GM18508 (cell line): ENCODE data around the gene NSD1.

Experiments used
- ATAC-seq: cut with Tn5 transposase; IDR thresholded peaks from one replicate; pipeline ENCODE4 v1.9.1; 2021; ENCODE audit warnings: moderate number of reproducible peaks; ENCODE audit not compliant: insufficient read depth, unreplicated experiment

The NSD1 gene

DNA sequence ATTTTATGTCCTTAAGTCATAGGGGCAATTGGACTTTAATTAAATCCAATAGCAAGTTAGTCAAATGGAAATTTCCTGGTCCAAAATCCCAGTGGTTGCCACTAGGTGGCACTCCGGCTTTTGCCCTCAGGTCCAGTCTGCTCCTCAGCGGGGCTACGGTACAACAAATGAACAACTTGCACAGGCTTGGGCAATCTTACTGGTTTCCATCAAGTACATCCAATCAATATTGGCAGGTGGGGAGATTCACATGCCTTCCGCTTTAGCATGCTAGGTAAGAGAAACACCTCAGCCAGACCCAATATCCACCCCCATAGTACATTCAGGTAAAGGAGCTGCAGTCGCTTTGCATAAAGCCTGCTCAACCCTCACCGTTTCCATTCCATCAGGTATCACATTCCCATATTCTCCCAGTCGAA is 184.4 kb downstream of the NSD1 start:
- ATAC-seq, result no peak

DNA sequence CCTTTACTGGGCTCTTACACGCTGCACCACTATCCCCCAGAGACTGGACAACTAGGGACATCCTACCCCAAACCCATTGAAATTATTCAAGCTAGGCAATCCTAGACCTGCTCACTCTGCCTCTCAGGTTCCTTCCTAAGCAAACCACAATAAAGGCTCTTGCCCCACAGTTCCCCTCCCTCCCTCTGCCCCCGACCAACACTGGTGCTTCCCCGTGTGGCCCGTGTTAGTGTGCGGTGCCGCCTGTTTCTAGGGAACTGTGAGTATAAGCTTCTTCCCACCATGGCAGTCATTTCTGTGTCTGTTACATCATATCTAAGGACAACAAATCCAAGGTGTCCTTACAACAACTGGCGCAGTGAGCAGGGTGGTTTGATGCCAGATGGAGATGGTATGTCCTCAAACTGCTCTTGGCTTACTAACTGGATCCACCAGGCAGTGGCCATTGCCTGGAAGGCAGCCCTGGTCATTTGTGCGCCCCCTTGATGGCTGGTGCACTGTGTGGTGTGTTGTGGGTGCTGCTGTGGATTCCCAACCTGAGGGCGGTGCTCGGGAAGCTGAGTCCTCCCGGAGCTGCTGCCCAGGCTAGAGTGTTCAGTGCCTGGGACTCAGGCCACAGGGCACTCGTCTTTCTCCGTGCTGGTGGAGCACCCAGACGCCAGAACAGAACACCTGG is 186.5 kb downstream of the NSD1 start:
- no peak for ATAC-seq

DNA sequence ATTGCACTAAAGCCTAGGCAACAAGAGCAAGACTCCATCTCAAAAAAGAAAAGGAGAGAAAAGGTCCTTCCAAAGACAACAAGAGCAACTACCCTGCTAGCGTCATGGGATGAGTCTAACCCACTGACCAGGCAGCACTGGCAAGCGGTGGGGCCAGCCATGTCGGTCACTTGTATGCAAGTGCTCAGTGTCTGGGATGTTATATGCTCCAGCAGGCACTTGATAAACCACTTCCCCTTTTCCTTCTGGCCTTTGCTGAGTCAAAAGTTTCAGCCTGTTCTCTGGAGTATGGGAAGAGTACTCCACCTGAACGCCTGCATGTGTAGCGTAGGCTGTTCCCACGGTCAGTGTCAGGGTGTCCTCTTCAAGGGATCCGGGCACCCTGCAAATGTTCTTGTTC is 187.3 kb downstream of the NSD1 start:
- ATAC-seq, result no peak

DNA sequence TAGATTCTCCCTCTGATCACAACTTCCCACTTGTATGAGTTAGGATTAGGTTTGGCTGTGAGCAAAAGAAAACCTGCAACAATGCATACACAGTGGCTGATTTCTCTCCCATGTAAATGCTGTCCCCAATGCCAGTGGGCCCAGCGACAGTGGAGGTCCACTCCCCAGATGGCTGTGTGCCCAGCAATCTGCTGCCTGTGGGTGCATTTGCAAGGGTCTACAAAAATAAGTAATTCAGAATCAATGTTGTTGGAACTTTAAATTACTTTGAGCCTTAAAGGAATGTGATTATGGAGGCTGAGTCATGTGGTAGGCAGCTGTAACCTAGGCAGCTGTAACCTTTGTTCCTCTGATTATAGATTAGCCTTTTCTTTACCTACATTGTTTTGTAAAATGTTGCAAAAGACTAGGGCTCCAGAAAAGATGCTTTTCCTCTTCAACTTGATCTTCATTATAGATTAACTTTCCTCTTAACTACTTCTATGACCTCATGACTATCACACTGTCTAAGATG is 192.4 kb downstream of the NSD1 start:
- ATAC-seq, result no peak

DNA sequence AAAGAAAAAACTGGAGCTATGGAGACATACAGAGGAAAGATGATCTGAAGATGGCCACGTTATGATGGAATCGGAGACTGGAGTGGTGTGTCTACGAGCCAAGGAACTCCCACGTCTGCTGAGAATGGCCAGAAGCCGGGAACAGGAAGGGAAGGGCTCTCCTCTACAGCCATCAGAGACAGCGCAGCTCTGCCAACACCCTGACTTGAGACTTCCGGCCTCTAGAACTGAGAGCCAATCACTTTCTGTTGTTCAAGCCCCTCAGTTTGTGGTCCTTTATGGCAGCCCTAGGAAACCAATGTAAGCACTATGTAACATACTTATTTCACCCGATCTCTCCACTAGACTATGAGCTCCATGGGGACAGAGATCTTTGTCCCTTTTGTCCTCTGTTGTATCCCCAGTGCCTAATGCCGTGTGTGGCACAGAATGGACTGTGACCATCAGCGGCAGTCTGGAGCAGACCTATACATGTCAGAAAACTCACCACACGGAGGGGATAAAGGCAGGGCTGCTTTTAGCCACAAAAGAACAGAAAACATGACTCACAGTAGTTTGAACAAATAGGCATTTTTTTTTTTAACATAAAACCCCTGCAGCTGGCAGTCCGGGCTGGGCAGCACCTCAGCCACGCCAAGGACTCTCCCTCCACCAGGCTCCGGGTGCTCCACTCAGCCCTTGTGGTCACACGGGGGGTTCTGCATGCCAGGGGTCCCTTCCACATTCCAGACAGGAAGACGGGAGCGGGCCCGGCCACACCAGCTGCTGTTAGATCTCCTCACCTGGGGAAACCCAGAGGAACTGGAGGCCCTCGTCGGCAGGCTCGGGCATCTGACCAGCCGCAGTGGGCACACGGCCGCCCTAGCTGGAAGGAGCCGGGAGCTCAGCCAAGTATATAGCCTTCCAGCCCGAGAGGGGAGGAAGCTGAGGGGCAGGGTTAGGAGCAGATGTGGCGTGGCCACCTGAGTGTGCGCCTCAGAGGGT is 194.3 kb downstream of the NSD1 start:
- ATAC-seq, result no peak

DNA sequence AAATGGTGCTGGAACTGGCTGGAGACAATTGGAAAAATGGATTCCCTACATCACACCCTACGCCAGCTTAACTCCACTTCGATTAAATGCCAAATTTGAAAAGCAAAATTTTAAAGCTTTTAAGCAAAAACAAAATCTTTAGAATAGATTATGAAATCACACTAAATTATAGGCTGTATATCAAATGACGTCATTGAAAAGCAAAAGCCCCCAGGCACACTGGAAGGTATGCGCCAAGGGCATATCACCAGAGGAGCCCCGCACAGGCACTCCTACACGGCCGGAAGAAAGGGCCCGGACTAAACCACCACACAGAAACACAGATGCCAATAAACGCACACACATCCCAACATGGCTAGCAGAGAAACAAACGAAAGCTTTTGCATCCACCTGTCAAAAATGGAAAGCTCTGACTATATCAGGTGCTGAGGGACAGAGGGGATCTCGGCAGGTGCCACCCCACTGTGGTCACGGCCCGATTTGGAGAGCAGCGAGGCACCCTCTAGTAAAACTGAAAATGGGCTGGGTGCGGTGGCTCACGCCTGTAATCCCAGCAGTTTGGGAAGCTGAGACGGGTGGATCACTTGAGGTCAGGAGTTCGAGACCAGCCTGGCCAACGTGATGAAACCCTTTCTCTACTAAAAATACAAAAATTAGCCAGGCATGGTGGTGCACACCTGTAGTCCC is 195.1 kb downstream of the NSD1 start:
- ATAC-seq, result no peak

DNA sequence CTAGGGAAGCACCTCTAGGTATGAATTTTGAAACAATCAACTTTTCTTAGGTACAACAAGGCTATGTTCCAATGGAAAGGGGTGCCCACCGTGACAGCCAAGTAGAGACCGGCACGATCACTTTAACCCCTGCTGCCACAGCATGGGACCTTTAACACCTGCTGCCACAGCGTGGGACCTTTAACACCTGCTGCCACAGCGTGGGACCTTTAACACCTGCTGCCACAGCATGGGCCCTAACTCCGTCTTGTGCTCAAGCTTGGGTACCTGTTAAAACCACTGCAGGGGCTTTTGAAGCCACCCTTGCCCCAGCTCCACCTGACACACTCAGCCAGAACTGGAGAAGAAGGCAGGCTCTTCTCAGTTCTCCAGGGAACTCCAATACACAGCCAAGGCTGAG is 196.3 kb downstream of the NSD1 start:
- ATAC-seq, result no peak

DNA sequence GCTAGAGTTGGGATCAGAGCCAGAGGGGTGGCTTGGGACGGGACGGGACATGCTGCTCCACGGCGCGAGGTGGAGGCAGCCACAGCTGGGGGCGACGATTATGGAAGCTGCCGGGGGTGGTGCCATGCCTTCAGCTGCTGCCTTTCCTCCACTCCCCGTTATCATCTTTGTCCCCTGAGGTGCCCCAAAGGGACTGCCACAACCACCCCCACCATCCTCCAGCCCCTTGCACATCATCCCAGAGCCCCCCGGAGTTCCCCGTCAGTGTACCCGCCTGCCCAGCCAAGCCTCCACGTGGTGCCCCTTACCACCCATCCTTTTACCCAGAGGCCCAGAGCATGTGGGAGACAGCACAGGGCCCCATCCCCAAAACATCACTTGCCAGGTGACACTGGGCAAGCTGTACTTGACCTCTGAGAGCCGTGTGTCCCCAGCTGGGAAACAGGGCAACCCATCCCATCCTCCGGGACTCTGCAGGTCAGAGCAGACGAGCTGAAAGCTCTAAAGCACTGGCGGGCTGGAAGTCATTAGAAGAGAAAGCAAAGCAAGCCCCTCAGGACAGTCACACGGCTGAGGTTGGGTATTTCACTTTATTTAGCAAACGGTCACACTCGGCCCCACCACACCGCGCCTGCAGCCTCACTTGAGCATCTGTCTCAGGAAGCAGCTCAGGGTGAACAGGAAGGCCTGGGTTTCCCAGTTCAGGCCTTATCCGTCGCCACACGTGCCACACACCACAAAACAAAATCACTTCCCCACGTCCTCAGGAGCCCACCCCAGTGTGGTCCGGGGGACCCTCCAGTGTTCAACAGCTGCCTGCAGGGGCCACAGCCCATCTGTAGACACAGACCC is 197.6 kb downstream of the NSD1 start:
- ATAC-seq, result no peak

DNA sequence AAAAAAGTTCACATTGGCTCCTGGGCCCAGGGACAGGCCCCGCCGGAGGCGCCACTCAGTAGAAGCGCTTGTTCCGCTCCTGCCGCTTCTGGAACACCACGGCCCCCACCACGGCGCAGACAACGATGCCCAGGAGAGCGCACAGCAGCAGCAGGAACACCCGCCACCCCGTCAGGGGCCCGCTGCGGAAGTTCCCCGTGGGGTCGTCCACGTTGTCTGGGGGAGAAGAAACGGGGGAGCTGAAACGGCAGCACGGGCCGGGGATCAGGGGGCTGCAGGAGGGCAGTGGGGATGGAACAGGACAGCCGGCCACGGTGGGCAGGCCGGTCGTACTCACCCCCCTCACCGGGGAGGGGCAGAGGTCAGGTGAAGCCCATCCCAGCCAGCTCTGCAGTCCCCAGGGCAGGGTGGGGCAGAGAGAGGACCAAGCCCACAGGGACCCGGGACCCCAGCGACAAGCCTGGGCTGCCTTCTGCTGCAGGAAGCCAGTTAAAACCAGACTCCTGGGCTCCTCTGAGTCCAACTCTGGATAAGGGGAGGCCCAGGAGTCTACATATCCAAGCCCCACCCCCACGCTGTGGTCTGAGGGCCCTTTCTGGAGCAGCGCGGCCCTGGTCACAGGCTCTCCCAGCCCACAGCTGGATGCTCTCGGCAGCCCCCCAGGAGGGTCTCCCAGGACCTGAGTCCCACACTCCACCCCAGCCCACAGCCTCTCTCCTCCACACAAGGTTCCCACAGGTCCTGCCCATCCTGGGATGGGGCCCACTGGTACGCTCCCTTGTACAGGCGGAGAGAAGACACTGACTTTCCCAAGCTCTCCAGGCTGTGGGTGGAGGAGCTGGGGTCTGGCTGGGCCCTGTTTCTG is 198.7 kb downstream of the NSD1 start:
- ATAC-seq, result no peak

DNA sequence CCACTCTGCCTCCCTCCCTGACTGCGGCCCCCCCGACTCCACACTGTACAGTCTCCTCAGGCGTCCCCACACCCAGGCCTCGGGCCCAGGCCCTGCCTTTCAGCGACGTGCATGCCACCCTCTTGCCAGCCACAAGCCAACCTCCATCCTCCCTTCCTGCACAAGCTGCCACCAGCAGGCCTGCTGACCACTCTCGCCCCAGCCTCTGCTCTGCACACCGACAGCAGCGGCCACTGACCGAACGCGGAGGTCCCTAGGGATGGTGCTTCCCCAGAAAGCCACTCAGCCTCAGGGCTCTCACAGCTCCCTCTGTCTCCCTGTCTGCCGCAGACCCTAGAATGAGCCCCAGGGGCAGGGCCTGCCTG is 199.3 kb downstream of the NSD1 start:
- ATAC-seq, result no peak

DNA sequence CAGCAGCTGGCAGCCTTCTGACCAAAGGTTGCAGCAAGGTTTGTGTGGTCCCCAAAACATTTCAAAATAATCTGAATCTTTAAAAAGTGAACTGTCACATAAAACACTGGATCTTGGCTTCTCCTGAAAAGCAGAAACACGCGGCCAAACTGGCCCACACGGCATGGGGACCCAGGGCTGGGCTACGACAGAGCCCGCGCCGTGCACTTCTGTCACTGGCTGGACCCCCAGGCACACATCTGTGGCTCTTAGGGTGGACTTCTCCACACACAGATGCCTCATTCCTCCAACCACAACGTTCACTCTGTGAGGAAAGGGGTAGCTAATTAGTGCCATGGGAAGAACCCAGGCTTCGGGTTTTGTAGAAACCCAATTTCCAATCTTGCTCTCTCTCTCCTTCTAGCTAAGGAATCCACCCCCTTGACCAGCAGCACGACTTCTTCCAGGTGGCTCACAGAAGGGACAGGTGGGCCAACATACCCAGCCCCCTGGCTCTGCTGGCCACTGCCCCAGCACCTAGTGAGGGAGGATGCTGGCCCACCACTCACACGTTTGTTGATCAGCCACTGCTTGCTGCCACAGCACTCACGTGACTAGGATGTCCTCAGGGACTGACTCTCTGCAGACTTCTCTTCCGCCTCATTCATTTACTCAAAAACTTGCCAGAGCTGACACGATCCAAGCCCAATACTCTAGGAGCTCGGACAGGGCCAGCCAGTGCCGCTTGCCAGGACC is 200.0 kb downstream of the NSD1 start:
- no peak for ATAC-seq

DNA sequence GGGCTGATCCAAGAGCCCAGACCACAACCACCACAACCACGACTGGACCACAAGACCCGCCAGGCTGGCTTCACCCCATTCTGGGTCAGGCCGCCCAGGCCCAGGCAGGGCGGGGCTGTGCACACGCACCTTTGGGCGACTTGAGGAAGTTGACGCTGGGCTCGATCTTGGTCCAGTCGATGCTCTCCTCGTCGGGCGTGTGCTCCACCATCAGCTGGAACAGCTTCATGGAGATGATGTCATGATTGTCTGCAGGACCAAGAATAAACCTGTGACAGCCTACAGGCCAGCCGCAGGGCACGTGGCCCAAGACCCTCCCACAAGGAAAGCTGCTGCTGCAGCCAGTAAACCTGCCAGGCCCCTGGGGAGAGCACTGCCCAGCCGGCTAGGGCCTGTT is 200.6 kb downstream of the NSD1 start:
- ATAC-seq, result no peak

DNA sequence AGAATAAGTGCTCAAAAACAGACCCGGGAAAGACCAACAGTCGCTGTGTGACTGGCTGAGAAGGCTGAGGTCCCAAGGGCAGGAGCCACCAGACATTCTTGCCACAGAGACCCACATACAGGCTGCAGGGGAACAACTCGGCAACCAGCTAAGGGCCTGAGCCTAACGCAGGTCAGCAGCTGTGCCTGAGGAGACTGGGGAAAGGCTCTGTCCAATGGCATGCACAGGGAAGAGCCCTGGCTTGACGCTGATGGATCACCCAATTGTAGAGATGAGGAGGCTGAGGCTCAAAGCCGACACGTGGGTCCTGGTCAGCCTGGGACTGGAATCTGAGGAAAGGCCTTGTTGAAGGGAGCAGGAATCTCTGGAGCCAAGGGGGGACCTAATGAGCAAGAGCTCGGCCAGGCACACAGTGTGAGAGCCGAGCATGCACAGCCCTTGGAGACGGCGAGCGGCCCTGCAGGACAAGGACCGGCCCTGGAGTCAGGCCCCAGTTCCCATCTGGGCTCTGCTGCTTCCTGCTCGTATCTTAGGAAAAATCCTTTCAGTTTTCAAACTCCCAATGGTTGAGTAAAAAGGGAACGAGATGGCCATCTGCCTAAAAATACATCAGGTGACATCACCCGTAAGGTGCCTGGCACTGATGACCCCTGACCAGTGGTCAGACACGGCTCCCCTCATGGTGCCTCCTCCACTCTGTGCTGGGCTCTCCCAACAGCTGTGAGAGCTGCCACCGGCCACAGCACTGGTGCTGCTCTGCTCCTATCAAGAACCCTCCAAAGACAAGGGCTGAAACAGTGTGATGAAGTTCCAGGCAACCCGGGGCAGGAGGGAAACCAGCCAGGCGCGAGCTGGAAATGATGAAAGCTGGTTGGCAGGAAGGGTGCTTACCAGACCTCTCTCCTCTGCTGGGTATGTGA is 201.5 kb downstream of the NSD1 start:
- ATAC-seq, result no peak

DNA sequence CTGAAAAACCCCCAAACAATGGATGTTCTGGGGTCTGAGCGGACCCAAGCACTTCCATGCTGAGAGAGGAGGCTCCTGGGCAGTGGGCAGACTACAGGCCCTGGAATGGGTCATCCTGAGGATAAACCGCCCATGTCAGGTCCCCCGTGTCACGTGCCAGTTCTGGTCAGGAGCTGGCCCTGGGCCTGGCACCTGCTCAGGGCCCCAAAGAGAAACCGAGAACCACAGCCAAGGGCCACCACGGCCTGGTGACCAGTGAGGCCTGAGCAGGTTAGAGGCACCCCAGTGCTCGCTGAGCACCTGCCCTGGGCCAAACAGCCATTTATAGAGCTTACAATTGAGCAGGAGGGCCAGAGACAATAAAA is 202.1 kb downstream of the NSD1 start:
- no peak for ATAC-seq

DNA sequence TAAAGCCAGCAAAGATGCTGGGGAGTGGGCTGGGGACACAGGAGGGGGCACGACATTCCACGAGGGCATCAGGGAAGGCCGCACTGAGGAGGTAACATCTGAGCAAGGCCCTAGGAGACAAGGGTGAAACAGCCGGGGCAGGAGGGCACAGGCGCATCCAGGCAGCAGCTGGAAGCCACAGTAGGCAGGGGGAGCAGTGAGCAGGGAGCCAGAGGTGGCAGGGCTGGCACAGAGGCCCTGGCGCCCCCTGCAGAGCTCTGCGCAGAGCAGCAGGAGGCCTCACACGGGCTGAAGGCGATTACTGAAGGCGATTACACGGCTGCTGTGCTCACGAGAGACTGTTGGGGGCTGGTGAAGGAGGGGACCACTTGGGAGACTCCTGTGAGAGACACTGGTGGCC is 202.5 kb downstream of the NSD1 start:
- ATAC-seq, result no peak

DNA sequence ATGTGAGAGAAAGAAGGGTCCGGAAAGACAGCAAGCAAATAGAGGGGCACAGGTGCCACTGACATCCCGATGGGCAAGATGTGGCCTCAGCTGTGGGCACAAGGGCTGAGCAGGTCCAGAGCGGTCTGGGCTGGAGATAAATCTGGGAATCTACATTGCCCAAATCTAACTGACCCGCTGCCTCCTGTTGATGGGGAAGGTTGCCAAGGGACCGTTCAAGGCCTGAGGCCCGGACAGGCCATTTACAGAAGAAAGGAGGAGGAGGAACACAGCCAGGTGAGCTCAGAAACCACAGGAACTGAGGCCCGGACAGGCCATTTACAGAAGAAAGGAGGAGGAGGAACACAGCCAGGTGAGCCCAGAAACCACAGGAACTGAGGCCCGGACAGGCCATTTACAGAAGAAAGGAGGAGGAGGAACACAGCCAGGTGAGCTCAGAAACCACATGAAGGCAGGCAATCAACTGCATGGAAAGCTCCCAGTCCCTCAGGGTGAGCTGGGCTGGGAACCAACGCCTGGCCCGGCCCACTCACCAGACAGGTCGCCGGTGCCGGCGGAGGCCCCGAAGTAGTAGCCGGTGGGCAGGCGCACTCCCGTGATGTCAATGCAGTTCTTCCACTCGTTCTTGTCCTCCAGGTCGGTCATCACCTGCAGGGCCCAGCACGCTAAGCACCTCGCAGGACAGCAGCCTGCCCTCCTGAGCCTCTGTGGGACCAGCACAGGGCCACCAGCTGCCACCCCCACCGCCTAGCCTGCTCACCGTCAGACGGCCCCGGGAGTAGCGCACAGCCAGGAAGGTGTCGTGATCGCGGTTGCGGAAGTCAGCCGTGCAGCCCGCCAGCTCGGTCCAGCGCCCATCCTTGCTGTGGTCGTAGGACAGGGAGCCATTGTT is 203.3 kb downstream of the NSD1 start:
- ATAC-seq, result no peak
